22Rv1 (cell line): Measurements from ENCODE around the gene MATN3.

Experiments used
- ZFX ChIP-seq: fragments of 450-650 bp; IDR thresholded peaks from 2 replicates; pipeline ENCODE4 v1.6.1; 2017; ENCODE audit warnings: antibody characterized with exemption, borderline replicate concordance
- TF ChIP-seq, protein P1 (sequence below): fragments of 450-650 bp; IDR thresholded peaks from 2 replicates; pipeline ENCODE4 v1.5.1; 2017; ENCODE audit warnings: mild to moderate bottlenecking

DNA sequence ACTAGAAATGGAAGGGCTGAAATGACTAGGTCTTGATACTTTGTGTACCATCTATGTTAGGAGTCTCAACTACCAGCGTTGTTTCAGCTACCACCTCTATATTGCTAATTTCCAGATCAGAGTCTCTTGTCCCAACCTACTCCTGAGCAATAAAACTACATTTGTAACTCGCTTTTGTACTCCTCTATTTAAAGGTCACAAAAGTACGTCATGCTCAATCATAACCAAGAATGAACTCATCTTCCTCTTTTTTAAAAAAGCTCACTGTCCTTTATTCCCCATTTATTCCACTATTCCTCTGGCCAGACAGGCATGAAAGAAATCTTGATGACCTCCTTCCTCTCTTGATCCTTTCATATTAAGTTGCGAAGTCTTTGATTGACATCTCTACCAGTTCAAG is 11.2 kb upstream of the MATN3 start:
- TF ChIP-seq, protein P1, sequence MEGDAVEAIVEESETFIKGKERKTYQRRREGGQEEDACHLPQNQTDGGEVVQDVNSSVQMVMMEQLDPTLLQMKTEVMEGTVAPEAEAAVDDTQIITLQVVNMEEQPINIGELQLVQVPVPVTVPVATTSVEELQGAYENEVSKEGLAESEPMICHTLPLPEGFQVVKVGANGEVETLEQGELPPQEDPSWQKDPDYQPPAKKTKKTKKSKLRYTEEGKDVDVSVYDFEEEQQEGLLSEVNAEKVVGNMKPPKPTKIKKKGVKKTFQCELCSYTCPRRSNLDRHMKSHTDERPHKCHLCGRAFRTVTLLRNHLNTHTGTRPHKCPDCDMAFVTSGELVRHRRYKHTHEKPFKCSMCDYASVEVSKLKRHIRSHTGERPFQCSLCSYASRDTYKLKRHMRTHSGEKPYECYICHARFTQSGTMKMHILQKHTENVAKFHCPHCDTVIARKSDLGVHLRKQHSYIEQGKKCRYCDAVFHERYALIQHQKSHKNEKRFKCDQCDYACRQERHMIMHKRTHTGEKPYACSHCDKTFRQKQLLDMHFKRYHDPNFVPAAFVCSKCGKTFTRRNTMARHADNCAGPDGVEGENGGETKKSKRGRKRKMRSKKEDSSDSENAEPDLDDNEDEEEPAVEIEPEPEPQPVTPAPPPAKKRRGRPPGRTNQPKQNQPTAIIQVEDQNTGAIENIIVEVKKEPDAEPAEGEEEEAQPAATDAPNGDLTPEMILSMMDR = no peak
- no peak for TF ChIP-seq ZFX
